WTC11 (cell line): ENCODE measurements around the gene RAX2.

Source experiments
- AFF4 ChIP-seq: sonication (generic); formaldehyde crosslinking; IDR thresholded peaks from 2 replicates; pipeline ENCODE4 v1.8.1; 2023; ENCODE audit warnings: mild to moderate bottlenecking, missing genetic modification reagents, borderline replicate concordance
- CBFB ChIP-seq: sonication (generic); formaldehyde crosslinking; IDR thresholded peaks from 2 replicates; pipeline ENCODE4 v1.8.1; 2022; ENCODE audit warnings: mild to moderate bottlenecking, low read depth, missing genetic modification reagents
- CTCF ChIP-seq: fragments of 200-600 bp; IDR thresholded peaks from 2 replicates; pipeline ENCODE4 v1.8.0; 2022; ENCODE audit warnings: antibody characterized with exemption

GRCh38 chr19:3733549-3734309 is 38.3 kb downstream of the RAX2 start:
- TF ChIP-seq AFF4 (CRISPR knock-in tag) (no peak), CTCF (no peak), CBFB (no peak)
